HCT116 (cell line): ENCODE data around the gene RBM11. TPM values are rescaled to one million over a fixed set of nuclear protein-coding genes. Genes with fewer than 3 reads are reported as not detected.

Experiments used
- ATAC-seq: fragments of 200-7000 bp; cut with Tn5 transposase; 2 replicates; pipeline ENCODE4 v1.9.1; 2020; ENCODE audit warnings: mild to moderate bottlenecking, moderate library complexity
- BruUV-seq: library from RNA; stranded (reverse); fragments of 400-500 nt; replicated peaks from 2 replicates; lab custom pipeline; 2021; lab: Mats Ljungman, UMichigan
- CTCF ChIA-PET: fragments of 300-600 bp; sonication (Branson Sonifier 250); formaldehyde crosslinking; loops from one replicate; lab custom pipeline; 2021; ENCODE audit warnings: antibody characterized with exemption; lab: Charles Lee
- POLR2A ChIA-PET: fragments of 300-600, 350-600 bp; sonication (Branson Sonifier 250); formaldehyde crosslinking; loops from one replicate; lab custom pipeline; 2021; ENCODE audit warnings: antibody characterized with exemption; lab: Charles Lee
- RAD21 ChIA-PET, 2 experiments: fragments of 300-600 bp; sonication (Branson Sonifier 250); formaldehyde crosslinking; loops; one replicate each; lab custom pipeline; 2023; ENCODE audit warnings: low total read pairs in 2 of 2; ENCODE audit not compliant: uncharacterized antibody in 2 of 2, unreplicated experiment in 2 of 2, low non-redundant PET in 1 of 2; lab: Charles Lee
- DNase-seq: peaks from one replicate; pipeline ENCODE4 v3.0.0-alpha.2; 2010; ENCODE audit warnings: low read depth, low spot score
- H2AFZ ChIP-seq: fragments of 200-600 bp; shearing (Covaris generic), sonication (generic); 2 replicates; pipeline ENCODE4 v1.6.1; 2017; ENCODE audit warnings: low read depth, mixed run types, mixed read lengths, antibody characterized with exemption, low read length; ENCODE audit not compliant: poor library complexity, severe bottlenecking
- H3K27ac ChIP-seq: 2 replicates; pipeline ENCODE4 v1.5.1; 2012; ENCODE audit warnings: low read depth, low read length
- H3K27me3 ChIP-seq: fragments of 200-600 bp; sonication (generic); 2 replicates; pipeline ENCODE4 v1.6.1; 2016; ENCODE audit warnings: mixed run types, low read length, mixed read lengths; ENCODE audit not compliant: insufficient read depth
- H3K36me3 ChIP-seq, 2 experiments: fragments of 200-500 bp in 1 of 2; fragments of 200-600 bp in 1 of 2; sonication (Bioruptor generic) in 1 of 2; sonication (generic) in 1 of 2; 2 replicates each; pipeline versions ENCODE4 v1.5.1 to v1.6.1; 2014 to 2016; ENCODE audit warnings: low read length in 2 of 2, inconsistent platforms in 1 of 2, mixed read lengths in 1 of 2, mixed run types in 1 of 2; ENCODE audit not compliant: insufficient read depth in 2 of 2, control insufficient read depth in 1 of 2
- H3K4me1 ChIP-seq, 2 experiments: fragments of 200-600 bp in 1 of 2; sonication (generic) in 1 of 2; 2 replicates each; pipeline versions ENCODE4 v1.5.1 to v1.6.1; 2012 to 2017; ENCODE audit warnings: low read length in 2 of 2, inconsistent platforms in 1 of 2, mild to moderate bottlenecking in 1 of 2, mixed read lengths in 1 of 2, mixed run types in 1 of 2, moderate library complexity in 1 of 2; ENCODE audit not compliant: insufficient read depth in 2 of 2, control insufficient read depth in 1 of 2
- H3K4me2 ChIP-seq: fragments of 200-600 bp; sonication (generic); 2 replicates; pipeline ENCODE4 v1.6.1; 2017; ENCODE audit warnings: mixed run types, low read length, mixed read lengths
- H3K4me3 ChIP-seq, 2 experiments: fragments of 200-600 bp in 1 of 2; sonication (generic) in 1 of 2; replicated peaks in 1 of 2; 2 replicates each; pipeline ENCODE4 v1.5.1; 2011 to 2016; ENCODE audit warnings: low read length in 2 of 2, control low read depth in 1 of 2, low read depth in 1 of 2, mild to moderate bottlenecking in 1 of 2, mixed read lengths in 1 of 2, mixed run types in 1 of 2
- H3K79me2 ChIP-seq: fragments of 200-600 bp; sonication (generic); 2 replicates; pipeline ENCODE4 v1.6.1; 2017; ENCODE audit warnings: mild to moderate bottlenecking, mixed run types, low read length, moderate library complexity, mixed read lengths; ENCODE audit not compliant: insufficient read depth
- H3K9ac ChIP-seq: fragments of 200-600 bp; sonication (generic); 2 replicates; pipeline ENCODE4 v1.6.1; 2016; ENCODE audit warnings: low read length, mixed read lengths
- H3K9me2 ChIP-seq: fragments of 200-600 bp; sonication (generic), shearing (Covaris generic); 2 replicates; pipeline ENCODE4 v1.6.1; 2017; ENCODE audit warnings: mixed run types, mild to moderate bottlenecking, moderate library complexity; ENCODE audit not compliant: insufficient read depth
- H3K9me3 ChIP-seq, 2 experiments: fragments of 200-500 bp in 1 of 2; fragments of 200-600 bp in 1 of 2; sonication (Bioruptor generic) in 1 of 2; sonication (generic) in 1 of 2; 2 replicates each; pipeline ENCODE4 v1.6.1; 2014 to 2017; ENCODE audit warnings: low read length in 2 of 2, mixed read lengths in 2 of 2, inconsistent platforms in 1 of 2, low read depth in 1 of 2, mild to moderate bottlenecking in 1 of 2, mixed run types in 1 of 2, moderate library complexity in 1 of 2; ENCODE audit not compliant: control insufficient read depth in 1 of 2, insufficient read depth in 1 of 2
- H4K20me1 ChIP-seq: fragments of 200-600 bp; sonication (generic), shearing (Covaris generic); 2 replicates; pipeline ENCODE4 v1.6.1; 2017; ENCODE audit warnings: mixed run types, mild to moderate bottlenecking, moderate library complexity; ENCODE audit not compliant: insufficient read depth
- CTCF ChIP-seq, 3 experiments: fragments of 200-600 bp in 1 of 3; sonication (generic) in 1 of 3; IDR thresholded peaks in 2 of 3; conservative IDR thresholded peaks in 1 of 3; 2 replicates each; pipeline ENCODE4 v1.5.1; 2012 to 2017; ENCODE audit warnings: low read depth in 2 of 3, low read length in 2 of 3, antibody characterized with exemption in 1 of 3, borderline replicate concordance in 1 of 3, control low read depth in 1 of 3, mild to moderate bottlenecking in 1 of 3, mixed read lengths in 1 of 3, mixed run types in 1 of 3, moderate library complexity in 1 of 3; ENCODE audit not compliant: insufficient read depth in 1 of 3
- POLR2A ChIP-seq: IDR thresholded peaks from 2 replicates; pipeline ENCODE4 v1.7.0; 2011; ENCODE audit warnings: borderline replicate concordance; ENCODE audit not compliant: insufficient read depth, insufficient read length; ENCODE audit errors: extremely low read depth
- POLR2AphosphoS5 ChIP-seq: IDR thresholded peaks from 2 replicates; pipeline ENCODE4 v1.6.1; 2011; ENCODE audit warnings: mild to moderate bottlenecking, low read depth, low read length, moderate library complexity
- SP1 ChIP-seq: IDR thresholded peaks from 2 replicates; pipeline ENCODE4 v1.6.1; 2012; ENCODE audit warnings: low read depth
- ZFX ChIP-seq: fragments of 450-650 bp; IDR thresholded peaks from 2 replicates; pipeline ENCODE4 v1.6.1; 2017
- ZNF274 ChIP-seq: fragments of 200-500 bp; sonication (Bioruptor generic); IDR thresholded peaks from 2 replicates; pipeline ENCODE4 v1.6.1; 2014; ENCODE audit warnings: mild to moderate bottlenecking, low read depth, low read length, inconsistent platforms
- intact Hi-C: fragments of 100-400 bp; cut with micrococcal nuclease; formaldehyde crosslinking; loops from 2 replicates; pipeline ENCODE4 v1.10.0; 2022
- total RNA-seq: library from RNA; stranded (reverse); gene quantifications from one replicate; pipeline ENCODE4 v1.2.1, GENCODE V29; 2021; ENCODE audit not compliant: unreplicated experiment
- TF ChIP-seq, protein P1 (sequence below): IDR thresholded peaks from 2 replicates; pipeline ENCODE4 v1.6.1; 2012

The RBM11 gene
- total RNA-seq, 1 experiment from 2014 or later = not detected

DNA sequence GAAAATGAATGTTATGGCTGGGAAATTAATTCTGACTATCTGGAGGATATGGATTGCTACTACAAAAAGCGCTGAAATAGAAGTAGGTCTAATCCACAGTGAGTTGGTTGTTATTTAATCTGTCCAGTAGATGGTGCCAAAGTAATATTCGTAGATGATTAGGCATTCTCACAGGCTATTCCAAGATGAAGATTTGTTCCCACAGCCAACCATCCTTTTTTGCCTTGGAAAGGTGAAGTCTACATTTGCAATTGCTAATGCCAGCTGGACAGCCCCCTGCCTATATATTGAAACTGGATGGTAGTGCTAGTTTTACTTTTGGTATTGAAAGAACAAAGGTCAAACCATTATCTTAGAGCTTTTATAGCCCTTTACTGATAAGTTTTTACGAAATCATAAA, 43.8 kb downstream of the RBM11 start:
- CTCF ChIA-PET = no interaction called here

GRCh38 chr21:14260174-14260764, 44.3 kb downstream of the RBM11 start:
- Histone ChIP-seq H3K9me2 (no peaks in the 10 kb centered on the region), H3K9ac (no peak overlapping the region), H3K4me3 (no peak overlapping the region), H2AFZ (no peak overlapping the region), H3K27me3 (no peaks in the 10 kb centered on the region), H3K36me3 (no peaks in the 10 kb centered on the region)
- POLR2A ChIA-PET = no interaction called here
- intact Hi-C loops = no loop called here
- DNase-seq = no peak
- TF ChIP-seq POLR2AphosphoS5 (no peak), ZNF274 (no peak), ZFX (no peak), SP1 (no peak)
- TF ChIP-seq, protein P1, sequence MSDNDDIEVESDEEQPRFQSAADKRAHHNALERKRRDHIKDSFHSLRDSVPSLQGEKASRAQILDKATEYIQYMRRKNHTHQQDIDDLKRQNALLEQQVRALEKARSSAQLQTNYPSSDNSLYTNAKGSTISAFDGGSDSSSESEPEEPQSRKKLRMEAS = no peak
- TF ChIP-seq, all 23 proteins: peak for 0
- ATAC-seq = no peak
- ChIA-PET CTCF (no interaction called here), RAD21 (no interaction called here)
- no peak overlapping the region for H3K4me2 ChIP-seq
- no peaks in the 10 kb centered on the region for H3K79me2 ChIP-seq
- no TSS peak for BruUV-seq
- no peaks in the 10 kb centered on the region for H4K20me1 ChIP-seq
- no peak overlapping the region for H3K27ac ChIP-seq
- no peaks in the 10 kb centered on the region for H3K9me3 ChIP-seq
- H3K4me1 ChIP-seq = no peaks in the 10 kb centered on the region

More for the DNA sequence above, 43.8 kb downstream of the RBM11 start:
- peak; percentile 58; the same call in 1 of the 2 replicates for ATAC-seq
- H3K4me1 ChIP-seq = no peaks in the 10 kb centered on the region
- H3K4me3 ChIP-seq = no peak overlapping the region
- no peaks in the 10 kb centered on the region for H3K9me3 ChIP-seq
- no peaks in the 10 kb centered on the region for H3K79me2 ChIP-seq
- intact Hi-C loops = loop anchor here (5.0 kb wide), 1 partner anchor 1233 kb away; no protein-coding TSS in a partner anchor
- TF ChIP-seq POLR2A = no peak
- peak in 2 of 3 experiments; percentile 34 to 56; a peak in 3 of 6 replicates for TF ChIP-seq CTCF (IDR thresholded peaks at IDR 0.05 in 2 of 3, conservative IDR thresholded peaks at IDR 0.05 in 1 of 3; ENCODE audit: borderline replicate concordance in 1 of 3, insufficient read depth in 1 of 3, low read depth in 2 of 3, low read length in 2 of 3)
- TF ChIP-seq, all 23 proteins: peak for 1
- no peaks in the 10 kb centered on the region for H3K27me3 ChIP-seq
- POLR2A ChIA-PET = no interaction called here
- no peaks in the 10 kb centered on the region for H4K20me1 ChIP-seq
- no peak overlapping the region for H3K4me2 ChIP-seq
- RAD21 ChIA-PET = no interaction called here
- DNase-seq = peak; percentile 10
- no peaks in the 10 kb centered on the region for H3K36me3 ChIP-seq
- no TSS peak for BruUV-seq
- H3K27ac ChIP-seq = no peak overlapping the region
- no peaks in the 10 kb centered on the region for H3K9me2 ChIP-seq
- H3K9ac ChIP-seq = no peak overlapping the region
- no peak overlapping the region for H2AFZ ChIP-seq
